Keratinocyte (primary cell): ENCODE data around the gene DCTN4.

Experiments
- CTCF ChIP-seq, 3 experiments: IDR thresholded peaks in 1 of 3; conservative IDR thresholded peaks in 1 of 3; optimal IDR thresholded peaks in 1 of 3; 2 replicates in 2 of 3; 3 replicates in 1 of 3; pipeline versions ENCODE3 to v1.5.1; 2011; ENCODE audit warnings: low read length in 3 of 3, mild to moderate bottlenecking in 3 of 3, moderate library complexity in 2 of 3, control low read depth in 1 of 3, inconsistent platforms in 1 of 3; ENCODE audit not compliant: insufficient read depth in 2 of 3; ENCODE audit errors: extremely low read depth in 1 of 3
- EZH2 ChIP-seq: IDR thresholded peaks from one replicate; pipeline ENCODE4 v1.6.1; 2012; ENCODE audit warnings: inconsistent platforms, mild to moderate bottlenecking, low read length, moderate library complexity

- TF ChIP-seq EZH2 (no peak), CTCF (optimal IDR thresholded peaks at IDR 0.05 in 1 of 3, IDR thresholded peaks at IDR 0.05 in 1 of 3, conservative IDR thresholded peaks at IDR 0.05 in 1 of 3; ENCODE audit: extremely low read depth in 1 of 3, insufficient read depth in 2 of 3, low read length in 3 of 3) (no peak)
Measured at GRCh38 chr5:150759334-150759583, 442 bp upstream of the DCTN4 start.
